ENCODE results near the gene EEFSEC.

EEFSEC gene

GRCh38 chr3:128235207-128235926, 82.1 kb downstream of the EEFSEC start:
- no peak overlapping the region for H3K27ac ChIP-seq (ENCODE audit: low read length)

GRCh38 chr3:128236657-128237056, 83.4 kb downstream of the EEFSEC start:
- no peaks in the 10 kb centered on the region for H3K9me3 ChIP-seq (ENCODE audit: control insufficient read depth in 1 of 2, low read length in 2 of 2)
- no peak overlapping the region for H3K27ac ChIP-seq (ENCODE audit: low read length)
- H3K4me3 ChIP-seq (ENCODE audit: low read depth in 1 of 2, low read length in 2 of 2), result no peak overlapping the region
- peaks cover 0 to 40% of the 10 kb centered on the region in 2 donors for H3K4me1 ChIP-seq (ENCODE audit: control insufficient read depth in 1 of 2, insufficient read depth in 2 of 2, low read length in 2 of 2)
- H3K36me3 ChIP-seq (ENCODE audit: control insufficient read depth in 1 of 2, insufficient read depth in 2 of 2, low read length in 2 of 2), result no peaks in the 10 kb centered on the region
- no peaks in the 10 kb centered on the region for H3K27me3 ChIP-seq (ENCODE audit: low read depth, low read length)

More at GRCh38 chr3:128235207-128235926, 82.1 kb downstream of the EEFSEC start:
- Histone ChIP-seq H3K4me3 (ENCODE audit: low read depth in 1 of 2, low read length in 2 of 2) (no peak overlapping the region), H3K27me3 (ENCODE audit: low read depth, low read length) (no peaks in the 10 kb centered on the region), H3K9me3 (ENCODE audit: control insufficient read depth in 1 of 2, low read length in 2 of 2) (no peaks in the 10 kb centered on the region), H3K36me3 (ENCODE audit: control insufficient read depth in 1 of 2, insufficient read depth in 2 of 2, low read length in 2 of 2) (no peaks in the 10 kb centered on the region), H3K4me1 (ENCODE audit: control insufficient read depth in 1 of 2, insufficient read depth in 2 of 2, low read length in 2 of 2) (peaks cover 4 to 48% of the 10 kb centered on the region in 2 donors)

- Histone ChIP-seq H3K9me3 (ENCODE audit: control insufficient read depth in 1 of 2, low read length in 2 of 2) (no peaks in the 10 kb centered on the region), H3K27ac (ENCODE audit: low read length) (no peak overlapping the region), H3K4me1 (ENCODE audit: control insufficient read depth in 1 of 2, insufficient read depth in 2 of 2, low read length in 2 of 2) (peaks cover 0 to 36% of the 10 kb centered on the region in 2 donors), H3K36me3 (ENCODE audit: control insufficient read depth in 1 of 2, insufficient read depth in 2 of 2, low read length in 2 of 2) (no peaks in the 10 kb centered on the region), H3K4me3 (ENCODE audit: low read depth in 1 of 2, low read length in 2 of 2) (no peak overlapping the region), H3K27me3 (ENCODE audit: low read depth, low read length) (no peaks in the 10 kb centered on the region)
Measured at GRCh38 chr3:128237348-128238183, 84.3 kb downstream of the EEFSEC start.

GRCh38 chr3:128238184-128238489, 84.9 kb downstream of the EEFSEC start:
- H3K36me3 ChIP-seq (ENCODE audit: control insufficient read depth in 1 of 2, insufficient read depth in 2 of 2, low read length in 2 of 2), result no peaks in the 10 kb centered on the region
- H3K27me3 ChIP-seq (ENCODE audit: low read depth, low read length), result no peaks in the 10 kb centered on the region
- no peak overlapping the region for H3K27ac ChIP-seq (ENCODE audit: low read length)
- peaks cover 0 to 33% of the 10 kb centered on the region in 2 donors for H3K4me1 ChIP-seq (ENCODE audit: control insufficient read depth in 1 of 2, insufficient read depth in 2 of 2, low read length in 2 of 2)
- no peaks in the 10 kb centered on the region for H3K9me3 ChIP-seq (ENCODE audit: control insufficient read depth in 1 of 2, low read length in 2 of 2)
- no peak overlapping the region for H3K4me3 ChIP-seq (ENCODE audit: low read depth in 1 of 2, low read length in 2 of 2)

- H3K27me3 ChIP-seq (ENCODE audit: low read depth, low read length), result no peaks in the 10 kb centered on the region
- H3K36me3 ChIP-seq (ENCODE audit: control insufficient read depth in 1 of 2, insufficient read depth in 2 of 2, low read length in 2 of 2), result no peaks in the 10 kb centered on the region
- peaks cover 0 to 33% of the 10 kb centered on the region in 2 donors for H3K4me1 ChIP-seq (ENCODE audit: control insufficient read depth in 1 of 2, insufficient read depth in 2 of 2, low read length in 2 of 2)
- H3K27ac ChIP-seq (ENCODE audit: low read length), result no peak overlapping the region
- no peaks in the 10 kb centered on the region for H3K9me3 ChIP-seq (ENCODE audit: control insufficient read depth in 1 of 2, low read length in 2 of 2)
- no peak overlapping the region for H3K4me3 ChIP-seq (ENCODE audit: low read depth in 1 of 2, low read length in 2 of 2)
Measured at GRCh38 chr3:128239304-128239703, 86.0 kb downstream of the EEFSEC start.

GRCh38 chr3:128240232-128240631, 87.0 kb downstream of the EEFSEC start:
- Histone ChIP-seq H3K4me3 (ENCODE audit: low read depth in 1 of 2, low read length in 2 of 2) (no peak overlapping the region), H3K27me3 (ENCODE audit: low read depth, low read length) (no peaks in the 10 kb centered on the region)

GRCh38 chr3:128241741-128242140, 88.5 kb downstream of the EEFSEC start:
- H3K27ac ChIP-seq (ENCODE audit: low read length), result no peak overlapping the region
- H3K27me3 ChIP-seq (ENCODE audit: low read depth, low read length), result no peaks in the 10 kb centered on the region
- peaks cover 0 to 15% of the 10 kb centered on the region in 2 donors for H3K4me1 ChIP-seq (ENCODE audit: control insufficient read depth in 1 of 2, insufficient read depth in 2 of 2, low read length in 2 of 2)
- peaks cover 0 to 5% of the 10 kb centered on the region in 2 donors for H3K36me3 ChIP-seq (ENCODE audit: control insufficient read depth in 1 of 2, insufficient read depth in 2 of 2, low read length in 2 of 2)
- no peaks in the 10 kb centered on the region for H3K9me3 ChIP-seq (ENCODE audit: control insufficient read depth in 1 of 2, low read length in 2 of 2)
- H3K4me3 ChIP-seq (ENCODE audit: low read depth in 1 of 2, low read length in 2 of 2), result no peak overlapping the region

More at GRCh38 chr3:128240232-128240631, 87.0 kb downstream of the EEFSEC start:
- Histone ChIP-seq H3K36me3 (ENCODE audit: control insufficient read depth in 1 of 2, insufficient read depth in 2 of 2, low read length in 2 of 2) (no peaks in the 10 kb centered on the region), H3K27ac (ENCODE audit: low read length) (no peak overlapping the region), H3K9me3 (ENCODE audit: control insufficient read depth in 1 of 2, low read length in 2 of 2) (no peaks in the 10 kb centered on the region), H3K4me1 (ENCODE audit: control insufficient read depth in 1 of 2, insufficient read depth in 2 of 2, low read length in 2 of 2) (peaks cover 0 to 28% of the 10 kb centered on the region in 2 donors)

- H3K27ac ChIP-seq (ENCODE audit: low read length), result no peak overlapping the region
- H3K9me3 ChIP-seq (ENCODE audit: control insufficient read depth in 1 of 2, low read length in 2 of 2), result no peaks in the 10 kb centered on the region
- peaks cover 0 to 3% of the 10 kb centered on the region in 2 donors for H3K4me1 ChIP-seq (ENCODE audit: control insufficient read depth in 1 of 2, insufficient read depth in 2 of 2, low read length in 2 of 2)
- H3K27me3 ChIP-seq (ENCODE audit: low read depth, low read length), result no peaks in the 10 kb centered on the region
- H3K36me3 ChIP-seq (ENCODE audit: control insufficient read depth in 1 of 2, insufficient read depth in 2 of 2, low read length in 2 of 2), result peaks cover 9 to 16% of the 10 kb centered on the region in 2 donors
- no peak overlapping the region for H3K4me3 ChIP-seq (ENCODE audit: low read depth in 1 of 2, low read length in 2 of 2)
Measured at GRCh38 chr3:128242818-128243601, 89.7 kb downstream of the EEFSEC start.

- H3K36me3 ChIP-seq (ENCODE audit: control insufficient read depth in 1 of 2, insufficient read depth in 2 of 2, low read length in 2 of 2), result peaks cover 9 to 20% of the 10 kb centered on the region in 2 donors
- no peak overlapping the region for H3K4me3 ChIP-seq (ENCODE audit: low read depth in 1 of 2, low read length in 2 of 2)
- H3K27me3 ChIP-seq (ENCODE audit: low read depth, low read length), result no peaks in the 10 kb centered on the region
- no peaks in the 10 kb centered on the region for H3K4me1 ChIP-seq (ENCODE audit: control insufficient read depth in 1 of 2, insufficient read depth in 2 of 2, low read length in 2 of 2)
- no peaks in the 10 kb centered on the region for H3K9me3 ChIP-seq (ENCODE audit: control insufficient read depth in 1 of 2, low read length in 2 of 2)
- H3K27ac ChIP-seq (ENCODE audit: low read length), result no peak overlapping the region
Measured at GRCh38 chr3:128243602-128244504, 90.6 kb downstream of the EEFSEC start.

- Histone ChIP-seq H3K27me3 (ENCODE audit: low read depth, low read length) (no peaks in the 10 kb centered on the region), H3K36me3 (ENCODE audit: control insufficient read depth in 1 of 2, insufficient read depth in 2 of 2, low read length in 2 of 2) (peaks cover 9 to 20% of the 10 kb centered on the region in 2 donors), H3K4me3 (ENCODE audit: low read depth in 1 of 2, low read length in 2 of 2) (no peak overlapping the region), H3K9me3 (ENCODE audit: control insufficient read depth in 1 of 2, low read length in 2 of 2) (no peaks in the 10 kb centered on the region), H3K27ac (ENCODE audit: low read length) (no peak overlapping the region), H3K4me1 (ENCODE audit: control insufficient read depth in 1 of 2, insufficient read depth in 2 of 2, low read length in 2 of 2) (no peaks in the 10 kb centered on the region)
Measured at GRCh38 chr3:128245460-128245859, 92.2 kb downstream of the EEFSEC start.
